ENCODE data around the gene PIN4. TPM values are rescaled to one million over a fixed set of nuclear protein-coding genes. Genes with fewer than 3 reads are reported as not detected.

The PIN4 gene
- total RNA-seq (2022; extraction: Qiagen RNA extraction), result 32.1 to 78.9 TPM (median 37.7 TPM) in 5 replicates

DNA sequence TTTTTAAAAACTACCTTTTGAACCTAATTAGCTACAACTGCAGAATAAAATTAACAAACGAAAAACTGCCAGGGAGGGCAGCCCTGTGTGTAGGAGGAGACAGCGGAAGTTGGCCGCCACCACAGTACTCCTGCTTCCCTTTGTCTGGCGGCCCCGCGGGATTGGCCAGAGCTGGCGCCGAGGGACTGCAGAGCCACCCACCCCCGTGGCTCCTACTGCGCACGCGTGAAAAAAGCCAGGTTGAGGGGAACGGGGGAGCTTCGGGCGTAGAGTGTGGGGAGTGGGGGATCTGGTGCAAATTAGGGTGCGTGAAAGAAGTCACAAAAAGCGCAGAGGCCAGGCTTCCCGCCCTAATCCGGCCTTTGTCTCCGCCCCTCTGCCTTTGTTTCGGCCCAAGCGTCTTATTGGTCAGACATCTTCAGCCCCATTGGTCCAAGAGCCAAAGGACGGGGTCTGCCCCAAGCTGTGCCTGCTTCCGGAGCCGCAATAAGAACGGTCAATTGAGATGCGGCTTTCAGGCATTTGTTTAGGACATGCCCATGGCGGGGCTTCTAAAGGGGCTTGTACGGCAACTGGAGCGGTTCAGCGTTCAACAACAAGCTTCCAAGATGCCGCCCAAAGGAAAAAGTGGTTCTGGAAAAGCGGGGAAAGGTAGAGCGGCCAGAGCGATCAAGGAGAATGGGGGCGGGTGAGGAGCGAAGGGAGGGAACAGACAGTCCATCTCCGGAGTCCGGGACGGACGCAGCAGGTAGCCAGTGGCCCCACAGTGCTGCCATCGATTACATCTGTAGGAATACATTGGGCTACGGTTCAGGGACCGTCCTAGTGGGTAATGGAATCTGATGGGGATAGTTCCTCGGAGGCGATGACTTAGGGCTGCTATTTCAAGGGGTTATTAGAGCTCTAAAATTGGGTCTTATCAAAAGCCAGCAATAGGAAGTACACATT is at the start of gene PIN4:
PIN4 (plus strand) TSS at position 580 of the 948 bp plus-strand sequence; CDS start at position 609, 29 bp downstream.

DNA sequence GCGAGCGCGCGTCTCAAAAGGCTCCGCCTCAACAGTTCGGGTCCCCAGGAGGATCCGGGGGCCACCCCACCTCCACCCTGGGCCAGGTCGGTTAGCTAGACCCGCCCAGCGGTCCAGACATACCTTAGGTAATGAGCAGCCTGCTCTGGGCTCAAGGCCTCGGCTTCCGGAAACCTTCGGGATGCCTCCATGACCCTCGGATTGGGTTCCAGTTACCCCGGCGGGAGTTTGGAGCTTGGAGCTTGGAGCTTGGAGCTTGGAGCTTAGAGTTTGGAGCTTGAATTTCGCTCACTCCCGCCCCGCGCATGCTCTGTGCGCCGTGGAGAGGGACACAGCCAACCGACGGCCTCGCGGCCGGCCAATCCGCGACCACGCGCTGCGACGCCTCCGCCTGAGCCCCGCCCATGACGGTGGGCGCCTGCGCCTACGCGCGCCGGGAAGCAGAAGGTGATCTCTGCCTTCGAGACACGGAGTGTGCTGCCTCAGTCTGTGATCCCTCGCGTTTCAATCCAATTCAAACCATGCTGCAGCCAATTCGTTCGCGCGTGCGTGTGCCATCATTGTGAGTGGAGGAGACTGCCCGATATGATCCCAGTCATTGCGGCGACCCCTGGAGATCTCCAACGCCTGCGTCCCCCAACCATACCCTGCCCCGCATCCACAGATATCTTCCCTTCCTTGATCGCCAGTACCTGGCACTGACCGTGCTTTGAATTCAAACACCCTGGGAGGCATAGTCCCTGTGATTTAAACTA is 57.3 kb downstream of the PIN4 start, which contains the start of gene ERCC6L:
ERCC6L (minus strand) TSS at position 307 of the 755 bp plus-strand sequence; CDS start at position 191, 116 bp downstream.

Other genes starting within 250 kb of the PIN4 start
- gene RTL5, start 49.8 kb upstream of the PIN4 start, total RNA-seq (2022; extraction: Qiagen RNA extraction), result 2.1 to 2.4 TPM (median 2.3 TPM) in 5 replicates
- gene ERCC6L, start 57.3 kb downstream of the PIN4 start, total RNA-seq (2022; extraction: Qiagen RNA extraction), result 10.5 to 12.7 TPM (median 12.1 TPM) in 5 replicates
- 1,486 to 2,352 TPM (median 1,520 TPM) in 5 replicates for gene RPS4X, start 95.5 kb downstream of the PIN4 start, total RNA-seq (2022; extraction: Qiagen RNA extraction)
- 0.81 to 3.0 TPM (median 1.9 TPM) in 5 replicates for gene CITED1, start 124.2 kb downstream of the PIN4 start, total RNA-seq (2022; extraction: Qiagen RNA extraction)